Measurements from ENCODE around the gene PANK1.

PANK1 gene

DNA sequence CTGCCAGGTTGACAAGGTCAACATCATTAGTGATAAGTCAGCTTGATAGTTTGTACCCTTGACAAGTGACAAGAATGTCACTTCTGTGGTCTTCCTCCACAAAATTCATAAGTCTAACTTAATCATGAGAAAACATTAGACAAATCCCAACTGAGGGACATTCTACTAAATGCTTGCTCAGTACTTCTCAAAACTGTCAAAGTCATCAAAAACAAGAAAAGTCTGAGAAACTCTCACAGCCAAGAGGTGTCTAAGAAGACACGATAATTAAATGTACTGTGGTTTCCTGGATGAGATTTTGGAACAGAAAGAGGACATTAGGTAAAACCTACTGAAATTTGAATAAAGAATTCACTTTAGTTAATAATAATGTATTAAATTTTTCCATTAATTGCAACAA lies 79.9 kb downstream of the PANK1 start:
- Histone ChIP-seq H3K79me2 (ENCODE audit: insufficient read depth, low read length) (no peaks in the 10 kb centered on the region), H3K36me3 (ENCODE audit: low read length) (no peaks in the 10 kb centered on the region), H3K4me3 (ENCODE audit: insufficient read depth, low read length, poor library complexity, severe bottlenecking) (no peak overlapping the region), H3K4me2 (ENCODE audit: low read depth, low read length, poor library complexity, severe bottlenecking) (no peak overlapping the region), H3K9me2 (replicated peaks; ENCODE audit: insufficient read depth, low read length) (no peaks in the 10 kb centered on the region), H3K27me3 (ENCODE audit: low read length) (no peaks in the 10 kb centered on the region), H2AFZ (ENCODE audit: low read depth, low read length, severe bottlenecking) (no peak overlapping the region), H3K9me3 (ENCODE audit: insufficient read depth, low read length) (no peaks in the 10 kb centered on the region), H3K27ac (ENCODE audit: low read depth, low read length) (no peak overlapping the region), H3F3A (ENCODE audit: insufficient read depth) (no peaks in the 10 kb centered on the region), H4K20me1 (ENCODE audit: low read depth, low read length) (no peaks in the 10 kb centered on the region), H3K9ac (ENCODE audit: low read length) (no peak overlapping the region)
- TF ChIP-seq, protein P1, sequence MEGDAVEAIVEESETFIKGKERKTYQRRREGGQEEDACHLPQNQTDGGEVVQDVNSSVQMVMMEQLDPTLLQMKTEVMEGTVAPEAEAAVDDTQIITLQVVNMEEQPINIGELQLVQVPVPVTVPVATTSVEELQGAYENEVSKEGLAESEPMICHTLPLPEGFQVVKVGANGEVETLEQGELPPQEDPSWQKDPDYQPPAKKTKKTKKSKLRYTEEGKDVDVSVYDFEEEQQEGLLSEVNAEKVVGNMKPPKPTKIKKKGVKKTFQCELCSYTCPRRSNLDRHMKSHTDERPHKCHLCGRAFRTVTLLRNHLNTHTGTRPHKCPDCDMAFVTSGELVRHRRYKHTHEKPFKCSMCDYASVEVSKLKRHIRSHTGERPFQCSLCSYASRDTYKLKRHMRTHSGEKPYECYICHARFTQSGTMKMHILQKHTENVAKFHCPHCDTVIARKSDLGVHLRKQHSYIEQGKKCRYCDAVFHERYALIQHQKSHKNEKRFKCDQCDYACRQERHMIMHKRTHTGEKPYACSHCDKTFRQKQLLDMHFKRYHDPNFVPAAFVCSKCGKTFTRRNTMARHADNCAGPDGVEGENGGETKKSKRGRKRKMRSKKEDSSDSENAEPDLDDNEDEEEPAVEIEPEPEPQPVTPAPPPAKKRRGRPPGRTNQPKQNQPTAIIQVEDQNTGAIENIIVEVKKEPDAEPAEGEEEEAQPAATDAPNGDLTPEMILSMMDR (IDR thresholded peaks at IDR 0.05; ENCODE audit: insufficient read depth, low read length, poor library complexity, severe bottlenecking), result no peak
- no peak for TF ChIP-seq EZH2phosphoT487 (conservative IDR thresholded peaks at IDR 0.05; ENCODE audit: low read length)

DNA sequence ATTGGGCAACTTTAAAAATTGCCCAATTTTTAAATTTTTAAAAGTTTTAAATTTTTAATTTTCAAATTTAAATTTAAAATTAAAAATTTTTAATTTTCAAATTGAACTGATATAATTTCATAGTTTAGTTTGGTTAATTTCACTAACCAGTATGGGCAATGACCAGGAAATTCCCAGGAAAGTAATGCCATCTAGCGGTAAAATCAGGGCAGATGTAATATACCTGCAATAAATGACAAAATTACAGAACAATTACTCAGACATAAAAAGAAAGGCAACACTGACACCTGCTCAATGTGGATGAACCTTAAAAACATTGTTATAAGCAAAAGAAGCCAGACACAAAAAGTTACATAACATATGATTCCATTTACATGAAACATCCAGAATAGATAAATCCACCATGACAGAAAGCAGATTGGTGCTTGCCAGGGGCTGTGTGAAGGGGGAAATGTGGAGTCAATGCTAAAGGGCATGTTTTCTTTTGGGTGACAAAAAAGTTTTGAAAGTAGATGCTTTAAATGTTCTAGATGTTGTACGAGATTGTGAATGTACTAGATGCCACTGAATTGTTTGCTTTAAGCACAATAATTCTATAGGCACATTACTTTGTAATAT lies 81.1 kb downstream of the PANK1 start:
- Histone ChIP-seq H3K9me3 (ENCODE audit: insufficient read depth, low read length) (no peaks in the 10 kb centered on the region), H3K9ac (ENCODE audit: low read length) (no peak overlapping the region)

DNA sequence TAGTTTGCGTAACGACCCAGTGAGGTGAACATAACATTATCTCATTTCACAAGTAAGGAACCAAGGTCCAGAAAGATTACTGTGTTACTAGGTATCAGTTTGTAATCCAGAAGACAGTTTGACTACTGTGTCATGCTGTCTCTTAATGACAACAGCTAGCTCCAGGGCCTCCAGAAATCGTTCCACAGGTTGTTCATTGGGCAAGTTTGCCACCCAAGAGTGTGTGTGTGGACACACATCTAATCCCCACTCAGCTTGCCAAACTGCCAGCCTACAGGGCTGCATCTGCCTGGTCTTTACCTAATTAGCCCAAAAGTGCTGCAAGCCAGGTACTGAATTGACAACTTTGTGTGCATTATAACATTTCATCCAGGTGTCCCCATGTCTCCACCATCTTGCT lies 81.7 kb downstream of the PANK1 start:
- Histone ChIP-seq H3K4me2 (ENCODE audit: low read depth, low read length, poor library complexity, severe bottlenecking) (no peak overlapping the region), H3K4me3 (ENCODE audit: insufficient read depth, low read length, poor library complexity, severe bottlenecking) (no peak overlapping the region), H3K9me2 (replicated peaks; ENCODE audit: insufficient read depth, low read length) (no peaks in the 10 kb centered on the region), H3K9me3 (ENCODE audit: insufficient read depth, low read length) (no peaks in the 10 kb centered on the region), H3K36me3 (ENCODE audit: low read length) (no peaks in the 10 kb centered on the region), H3K27ac (ENCODE audit: low read depth, low read length) (no peak overlapping the region), H3K9ac (ENCODE audit: low read length) (no peak overlapping the region), H2AFZ (ENCODE audit: low read depth, low read length, severe bottlenecking) (no peak overlapping the region), H3K79me2 (ENCODE audit: insufficient read depth, low read length) (no peaks in the 10 kb centered on the region), H4K20me1 (ENCODE audit: low read depth, low read length) (no peaks in the 10 kb centered on the region), H3F3A (ENCODE audit: insufficient read depth) (no peaks in the 10 kb centered on the region), H3K27me3 (ENCODE audit: low read length) (no peaks in the 10 kb centered on the region)
- TF ChIP-seq, protein P1 (IDR thresholded peaks at IDR 0.05; ENCODE audit: insufficient read depth, low read length, poor library complexity, severe bottlenecking), result no peak
- TF ChIP-seq EZH2phosphoT487 (conservative IDR thresholded peaks at IDR 0.05; ENCODE audit: low read length), result no peak

More for the DNA sequence above, 81.1 kb downstream of the PANK1 start:
- Histone ChIP-seq H2AFZ (ENCODE audit: low read depth, low read length, severe bottlenecking) (no peak overlapping the region), H4K20me1 (ENCODE audit: low read depth, low read length) (no peaks in the 10 kb centered on the region), H3F3A (ENCODE audit: insufficient read depth) (no peaks in the 10 kb centered on the region), H3K79me2 (ENCODE audit: insufficient read depth, low read length) (no peaks in the 10 kb centered on the region), H3K4me3 (ENCODE audit: insufficient read depth, low read length, poor library complexity, severe bottlenecking) (no peak overlapping the region), H3K9me2 (replicated peaks; ENCODE audit: insufficient read depth, low read length) (no peaks in the 10 kb centered on the region), H3K36me3 (ENCODE audit: low read length) (no peaks in the 10 kb centered on the region), H3K27ac (ENCODE audit: low read depth, low read length) (no peak overlapping the region), H3K27me3 (ENCODE audit: low read length) (no peaks in the 10 kb centered on the region), H3K4me2 (ENCODE audit: low read depth, low read length, poor library complexity, severe bottlenecking) (no peak overlapping the region)
- TF ChIP-seq, protein P1 (IDR thresholded peaks at IDR 0.05; ENCODE audit: insufficient read depth, low read length, poor library complexity, severe bottlenecking), result peak; percentile 71
- no peak for TF ChIP-seq EZH2phosphoT487 (conservative IDR thresholded peaks at IDR 0.05; ENCODE audit: low read length)

All from SU-DHL-6 (cell line).